Fibroblast of gingiva (primary cell): ENCODE data around the gene OR2T34.
"Not testable (repeated sequence)": the region's sequence is repeated elsewhere in the genome, so short reads cannot be mapped to it uniquely, and the experiment has no call there.

Experiments used
- DNase-seq: peaks from one replicate; pipeline ENCODE4 v3.0.0-alpha.2; 2011; ENCODE audit warnings: low read depth

Gene OR2T34, protein sequence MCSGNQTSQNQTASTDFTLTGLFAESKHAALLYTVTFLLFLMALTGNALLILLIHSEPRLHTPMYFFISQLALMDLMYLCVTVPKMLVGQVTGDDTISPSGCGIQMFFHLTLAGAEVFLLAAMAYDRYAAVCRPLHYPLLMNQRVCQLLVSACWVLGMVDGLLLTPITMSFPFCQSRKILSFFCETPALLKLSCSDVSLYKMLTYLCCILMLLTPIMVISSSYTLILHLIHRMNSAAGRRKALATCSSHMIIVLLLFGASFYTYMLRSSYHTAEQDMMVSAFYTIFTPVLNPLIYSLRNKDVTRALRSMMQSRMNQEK

GRCh38 chr1:248574657-248575056 is at the start of gene OR2T34:
OR2T34 (minus strand) TSS chr1:248574757; CDS start chr1:248574757, 0 bp downstream.
- not testable (repeated sequence) for DNase-seq

GRCh38 chr1:248622570-248623001 is 48.0 kb upstream of the OR2T34 start:
- DNase-seq, result peak; percentile 14

DNA sequence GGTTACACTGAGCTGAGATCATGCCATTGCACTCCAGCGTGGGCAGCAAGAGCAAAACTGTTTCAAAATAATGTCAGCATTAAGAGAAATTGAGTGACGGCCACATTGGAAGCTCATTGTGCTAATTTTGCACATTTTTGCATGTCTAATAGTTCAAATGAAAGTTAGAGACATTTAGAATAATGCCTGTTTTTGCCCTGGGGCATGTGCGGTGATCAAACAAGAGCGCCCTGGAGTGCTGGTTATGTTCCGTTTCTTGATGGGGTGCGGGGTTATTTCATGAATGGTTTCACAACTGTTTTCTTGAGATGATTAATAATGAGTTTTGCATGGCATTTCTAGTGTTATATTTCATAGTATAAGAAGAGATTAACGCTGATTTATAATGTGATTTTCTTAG is 47.2 kb upstream of the OR2T34 start:
- no peak for DNase-seq

DNA sequence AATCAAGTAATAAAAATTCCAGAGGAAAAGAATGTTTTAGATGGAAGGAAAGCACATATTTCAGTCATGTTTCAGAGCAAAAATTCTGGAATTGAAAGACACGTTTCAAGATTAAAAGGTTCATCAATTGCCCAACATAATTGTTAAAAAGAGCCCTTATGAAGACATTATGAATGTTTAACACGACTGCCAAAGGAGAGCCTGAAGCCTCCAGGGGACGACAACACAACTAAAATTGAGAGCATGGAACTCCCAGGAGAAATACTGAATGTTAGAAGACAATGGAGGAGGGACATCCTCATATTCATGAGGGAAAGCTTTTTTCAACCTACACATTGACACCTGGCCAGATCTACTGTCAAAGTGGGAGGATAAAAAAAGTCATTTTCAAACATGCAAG is 44.3 kb upstream of the OR2T34 start:
- DNase-seq, result no peak

GRCh38 chr1:248618119-248618518 is 43.6 kb upstream of the OR2T34 start:
- DNase-seq, result no peak

GRCh38 chr1:248613742-248614141 is 39.2 kb upstream of the OR2T34 start:
- DNase-seq, result no peak

DNA sequence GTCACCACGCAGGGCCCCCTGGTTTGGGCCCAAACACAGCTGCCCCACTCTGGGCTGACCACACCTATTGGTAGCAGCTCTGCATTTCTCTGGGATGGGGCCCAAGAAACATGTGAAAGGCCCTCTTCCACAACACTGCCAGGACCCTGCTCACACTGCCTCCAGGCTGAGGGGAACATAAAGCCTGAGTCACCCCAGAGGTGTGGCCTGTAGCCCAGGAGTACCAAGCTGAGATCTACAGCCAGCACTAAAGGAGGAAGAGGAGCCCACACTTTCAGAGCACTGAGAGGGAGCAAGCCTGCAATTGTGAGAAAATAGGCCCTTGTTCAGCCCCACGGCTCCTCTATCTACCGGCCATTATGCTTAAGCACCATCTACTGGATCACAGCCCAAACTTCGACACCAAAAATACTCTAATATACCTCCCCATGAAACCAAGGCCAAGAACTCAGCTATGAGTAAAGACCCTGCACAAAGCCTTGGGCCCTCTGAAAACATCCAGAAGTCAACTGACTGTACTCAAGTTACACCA is 37.4 kb upstream of the OR2T34 start:
- DNase-seq, result no peak

DNA sequence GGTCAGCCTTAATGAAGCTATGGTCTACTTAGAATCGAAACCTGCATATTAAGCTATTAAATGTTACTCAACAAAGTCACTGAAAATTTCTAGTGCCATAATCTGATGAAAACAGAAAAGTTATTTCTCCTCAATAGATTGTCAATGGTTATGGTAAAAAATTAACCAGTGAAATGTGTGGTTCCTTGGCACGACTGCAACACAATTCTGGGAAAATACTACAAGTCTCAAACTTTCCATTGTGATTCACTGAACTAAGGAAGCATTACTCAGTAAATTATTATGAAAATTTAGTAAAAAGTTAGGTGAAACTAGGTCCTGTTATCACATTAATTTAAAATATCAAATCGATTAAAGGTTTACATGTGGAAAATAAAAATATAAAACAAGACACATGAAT is 35.7 kb upstream of the OR2T34 start:
- no peak for DNase-seq

DNA sequence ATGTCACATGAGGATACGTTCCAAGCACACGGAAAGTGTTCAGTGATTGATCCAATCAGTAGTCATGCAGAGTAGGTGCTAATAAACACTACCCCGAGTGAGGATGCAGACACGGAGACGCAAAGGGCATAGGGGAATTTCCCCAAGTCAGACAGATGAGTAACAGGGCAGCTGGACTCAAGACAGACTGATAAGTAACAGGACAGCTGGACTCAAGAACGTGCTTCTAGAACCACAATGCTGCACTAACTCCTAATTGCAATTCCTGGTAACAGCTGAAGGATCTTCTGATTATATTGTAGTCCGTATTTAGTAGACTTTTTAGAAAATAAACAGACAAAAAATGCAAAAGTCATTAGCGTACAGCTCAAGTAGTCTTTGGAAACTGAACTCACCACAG is 24.8 kb upstream of the OR2T34 start:
- no peak for DNase-seq

- DNase-seq, result no peak
Observed at GRCh38 chr1:248597589-248597988, 23.0 kb upstream of the OR2T34 start, which contains the start of gene OR2T10. OR2T10 (minus strand) TSS chr1:248597700; CDS start chr1:248593768, 3,932 bp downstream.

DNA sequence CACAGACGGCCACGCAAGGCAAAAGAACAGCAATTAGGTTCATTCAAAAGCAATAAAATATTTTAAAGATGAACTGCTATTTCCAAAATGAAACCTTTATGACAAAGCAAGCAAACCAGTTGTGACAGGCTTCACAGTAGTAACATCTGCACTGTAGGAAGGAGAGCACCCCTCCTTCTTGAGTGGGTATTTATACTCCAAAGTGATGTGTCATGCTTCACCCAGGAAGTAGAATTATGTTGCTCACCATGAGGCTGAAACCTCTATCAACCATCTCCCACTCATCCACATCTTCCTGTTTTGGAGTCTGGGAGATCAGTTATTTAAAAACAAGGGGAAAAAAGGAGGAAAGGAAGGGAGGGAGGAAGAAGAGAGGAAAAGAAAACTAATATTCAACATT is 22.1 kb upstream of the OR2T34 start:
- DNase-seq, result no peak

DNA sequence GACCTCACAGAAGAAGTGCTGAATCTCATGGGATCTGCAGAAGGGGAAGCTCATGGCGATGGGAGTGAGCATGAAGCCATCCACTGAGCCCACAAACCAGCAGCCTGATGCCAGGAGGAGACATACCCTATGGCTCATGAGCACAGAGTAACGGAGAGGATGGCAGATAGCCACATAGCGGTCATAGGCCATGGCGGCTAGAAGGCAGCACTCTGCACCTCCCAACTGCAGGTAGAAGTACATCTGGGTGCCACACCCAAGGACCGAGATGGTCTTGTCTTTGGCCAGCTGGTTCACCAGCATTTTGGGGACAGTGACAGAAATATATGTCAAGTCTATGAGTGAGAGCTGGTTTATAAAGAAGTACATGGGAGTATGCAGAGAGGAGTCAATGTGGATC is 18.7 kb upstream of the OR2T34 start:
- DNase-seq, result no peak

DNA sequence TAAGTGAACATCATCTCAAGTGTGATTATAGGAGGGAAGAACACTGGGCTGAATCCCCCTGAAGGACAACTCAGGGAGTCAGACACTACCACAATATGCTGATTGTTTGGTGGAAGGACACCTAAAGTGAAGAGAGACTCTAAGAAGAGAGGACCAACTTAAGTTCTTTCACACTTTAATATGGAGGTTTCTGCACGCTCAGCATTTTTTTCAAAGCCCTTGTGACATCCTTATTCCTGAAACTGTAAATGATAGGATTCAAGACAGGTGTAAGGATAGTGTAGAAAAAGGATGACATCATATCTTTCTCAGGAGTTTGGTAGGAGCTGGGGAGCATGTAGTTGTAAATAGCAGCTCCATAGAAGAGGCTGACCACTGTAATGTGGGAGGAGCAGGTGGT is 18.1 kb upstream of the OR2T34 start:
- no peak for DNase-seq

DNA sequence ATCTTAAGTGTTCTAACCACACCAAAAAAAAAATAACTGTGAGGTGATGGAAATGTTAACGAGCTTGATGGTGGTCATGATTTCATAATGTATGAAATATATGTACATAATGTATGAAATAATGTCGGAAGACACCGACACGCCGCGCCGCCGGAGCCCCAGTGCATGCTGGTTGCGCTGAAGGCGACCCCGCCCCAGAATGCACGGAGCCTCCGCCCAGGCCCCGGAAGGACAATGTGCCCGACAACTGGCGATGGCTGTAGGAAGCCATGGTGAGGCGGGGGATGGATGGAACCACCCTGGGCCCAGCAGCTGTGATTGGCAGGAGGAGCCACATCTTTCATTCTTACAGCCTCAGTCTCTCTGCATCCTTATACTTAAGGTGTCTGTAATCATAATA is 15.5 kb upstream of the OR2T34 start:
- DNase-seq, result no peak

- no peak for DNase-seq
Observed at GRCh38 chr1:248589334-248589733, 14.8 kb upstream of the OR2T34 start.

DNA sequence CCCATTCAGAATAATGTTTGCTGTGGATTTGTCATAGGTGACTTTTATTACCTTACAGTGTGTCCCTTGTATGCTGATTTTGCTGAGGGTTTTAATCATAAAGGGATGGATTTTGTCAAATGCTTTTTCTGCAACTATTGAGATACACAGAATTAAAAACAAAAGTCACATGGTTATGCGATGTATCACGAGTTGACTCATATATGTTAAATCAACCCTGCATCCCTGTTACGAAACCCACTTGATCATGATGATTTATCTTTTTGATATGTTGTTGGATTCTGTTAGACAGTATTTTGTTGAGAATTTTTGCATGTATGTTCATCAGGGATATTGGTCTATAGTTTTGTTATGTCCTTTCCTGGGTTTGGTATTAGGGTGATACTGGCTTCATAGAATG is 10.7 kb upstream of the OR2T34 start:
- DNase-seq, result no peak

- no peak for DNase-seq
Observed at GRCh38 chr1:248576260-248576980, 1.9 kb upstream of the OR2T34 start.

- DNase-seq, result not testable (repeated sequence)
Observed at GRCh38 chr1:248573856-248574255, 701 bp downstream of the OR2T34 start.

DNA sequence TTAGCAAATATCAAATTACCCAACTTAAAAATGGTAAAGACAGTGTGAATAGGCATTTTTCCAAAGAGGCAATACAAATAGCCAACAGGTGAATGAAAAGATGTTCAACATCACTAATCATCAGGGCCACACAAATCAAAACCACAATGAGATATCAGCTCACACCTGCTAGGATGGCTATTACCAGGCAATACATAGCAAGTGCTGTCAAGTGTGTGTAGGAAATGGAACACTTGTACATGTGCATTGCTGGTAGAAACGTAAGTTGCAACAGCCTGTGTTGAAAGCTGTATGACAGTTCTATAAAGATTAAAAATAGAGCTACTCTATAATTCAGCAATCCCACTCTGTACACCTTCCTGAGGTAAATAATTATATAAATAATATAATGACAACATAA is 2.5 kb downstream of the OR2T34 start:
- not testable (repeated sequence) for DNase-seq

- DNase-seq, result not testable (repeated sequence)
Observed at GRCh38 chr1:248570811-248571210, 3.7 kb downstream of the OR2T34 start.

- not testable (repeated sequence) for DNase-seq
Observed at GRCh38 chr1:248569049-248569448, 5.5 kb downstream of the OR2T34 start.

DNA sequence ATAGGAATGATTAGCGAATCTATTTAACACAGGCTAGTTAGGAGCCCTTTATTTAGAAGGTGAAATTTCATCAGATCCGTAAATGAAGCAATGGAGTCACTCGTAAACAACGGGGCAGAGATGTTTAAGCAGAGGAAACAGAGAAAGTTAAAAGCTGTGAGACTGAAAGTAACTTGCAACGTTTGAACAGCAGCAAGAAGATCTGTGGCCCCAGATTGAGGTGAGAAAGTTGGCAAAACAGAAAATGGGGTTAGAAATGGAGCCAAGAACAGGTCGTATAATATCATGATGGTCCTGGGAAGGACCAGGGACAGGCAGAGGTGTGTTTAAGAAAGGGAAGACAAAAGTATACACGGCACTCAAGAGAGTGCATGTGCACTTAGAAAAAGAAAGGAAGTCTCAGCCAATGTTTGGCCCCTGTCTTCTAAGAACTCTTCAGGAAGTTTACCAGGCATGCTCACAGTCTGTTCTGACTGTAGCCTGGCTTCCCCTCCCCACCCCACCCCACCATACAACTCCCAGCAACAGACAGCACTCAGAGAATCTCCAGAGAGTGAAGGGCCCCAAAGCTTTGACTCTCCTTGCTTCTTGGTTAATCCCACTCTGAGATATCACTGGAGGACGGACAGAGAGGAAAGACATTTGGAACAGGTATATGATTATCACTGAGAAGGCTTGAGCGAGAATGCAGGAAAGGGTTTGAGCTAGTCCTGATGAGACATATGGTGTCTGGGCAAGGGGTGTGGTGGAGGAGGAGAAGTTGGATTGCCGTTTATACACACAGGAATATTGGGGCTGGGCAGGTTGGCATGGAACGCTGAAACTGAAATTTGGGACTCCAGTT is 8.8 kb downstream of the OR2T34 start:
- DNase-seq, result not testable (repeated sequence)
